Measurements from ENCODE around the gene CD2BP2.
"Not testable (repeated sequence)": the region's sequence is repeated elsewhere in the genome, so short reads cannot be mapped to it uniquely, and the experiment has no call there.

Gene CD2BP2

GRCh38 chr16:30355144-30355953 is at the start of gene CD2BP2:
TSS of gene CD2BP2 (minus strand) at chr16:30355308. CDS start at chr16:30354681, 627 bp downstream.
- peak; percentile 88 for DNase-seq (ENCODE audit: low spot score)

GRCh38 chr16:30401768-30402425 is 46.8 kb upstream of the CD2BP2 start:
- no peak for DNase-seq (ENCODE audit: low spot score)

- no peak for DNase-seq (ENCODE audit: low spot score)
These were observed 44.5 kb upstream of the CD2BP2 start for GRCh38 chr16:30399435-30400186.

- DNase-seq (ENCODE audit: low spot score): no peak
These were observed 43.7 kb upstream of the CD2BP2 start for GRCh38 chr16:30398661-30399434.

- DNase-seq (ENCODE audit: low spot score): no peak
These were observed 42.9 kb upstream of the CD2BP2 start for GRCh38 chr16:30397776-30398660.

GRCh38 chr16:30397056-30397455 is 41.9 kb upstream of the CD2BP2 start:
- no peak for DNase-seq (ENCODE audit: low spot score)

- not testable (repeated sequence) for DNase-seq (ENCODE audit: low spot score)
These were observed 41.5 kb upstream of the CD2BP2 start for GRCh38 chr16:30396627-30397026.

GRCh38 chr16:30395992-30396585 is 41.0 kb upstream of the CD2BP2 start:
- no peak for DNase-seq (ENCODE audit: low spot score)

- DNase-seq (ENCODE audit: low spot score): peak; percentile 53
These were observed 40.3 kb upstream of the CD2BP2 start, which contains the start of gene ZNF48 for GRCh38 chr16:30395155-30395991. TSS of gene ZNF48 (plus strand) at chr16:30395420. CDS start at chr16:30395795, 375 bp downstream.

GRCh38 chr16:30394592-30395154 is 39.6 kb upstream of the CD2BP2 start:
- DNase-seq (ENCODE audit: low spot score): no peak

- no peak for DNase-seq (ENCODE audit: low spot score)
These were observed 28.4 kb upstream of the CD2BP2 start for GRCh38 chr16:30383521-30383920.

GRCh38 chr16:30382111-30382881 is 27.2 kb upstream of the CD2BP2 start, which contains the start of gene SEPTIN1:
TSS of gene SEPTIN1 (minus strand) at chr16:30382561. CDS start at chr16:30382542, 19 bp downstream.
- peak; percentile 85 for DNase-seq (ENCODE audit: low spot score)

- peak; percentile 31 for DNase-seq (ENCODE audit: low spot score)
These were observed 26.4 kb upstream of the CD2BP2 start for GRCh38 chr16:30381291-30382041.

GRCh38 chr16:30380803-30381208 is 25.7 kb upstream of the CD2BP2 start:
- DNase-seq (ENCODE audit: low spot score): no peak

GRCh38 chr16:30380072-30380802 is 25.1 kb upstream of the CD2BP2 start:
- DNase-seq (ENCODE audit: low spot score): no peak

GRCh38 chr16:30379158-30379783 is 24.2 kb upstream of the CD2BP2 start:
- DNase-seq (ENCODE audit: low spot score): no peak

Data from CD4-positive, alpha-beta T cell treated with Interleukin-6 at 100 ng/mL for 8 hours (primary cell).